HCT116 (cell line): ENCODE measurements around the gene GBGT1. TPM values are rescaled to one million over a fixed set of nuclear protein-coding genes. Genes with fewer than 3 reads are reported as not detected.

Source experiments
- ATAC-seq: fragments of 200-7000 bp; cut with Tn5 transposase; 2 replicates; pipeline ENCODE4 v1.9.1; 2020; ENCODE audit warnings: mild to moderate bottlenecking, moderate library complexity
- BruUV-seq: library from RNA; stranded (reverse); fragments of 400-500 nt; replicated peaks from 2 replicates; lab custom pipeline; 2021; lab: Mats Ljungman, UMichigan
- CTCF ChIA-PET: fragments of 300-600 bp; sonication (Branson Sonifier 250); formaldehyde crosslinking; loops from one replicate; lab custom pipeline; 2021; ENCODE audit warnings: antibody characterized with exemption; lab: Charles Lee
- POLR2A ChIA-PET: fragments of 300-600, 350-600 bp; sonication (Branson Sonifier 250); formaldehyde crosslinking; loops from one replicate; lab custom pipeline; 2021; ENCODE audit warnings: antibody characterized with exemption; lab: Charles Lee
- RAD21 ChIA-PET, 2 experiments: fragments of 300-600 bp; sonication (Branson Sonifier 250); formaldehyde crosslinking; loops; one replicate each; lab custom pipeline; 2023; ENCODE audit warnings: low total read pairs in 2 of 2; ENCODE audit not compliant: uncharacterized antibody in 2 of 2, unreplicated experiment in 2 of 2, low non-redundant PET in 1 of 2; lab: Charles Lee
- DNase-seq: peaks from one replicate; pipeline ENCODE4 v3.0.0-alpha.2; 2010; ENCODE audit warnings: low read depth, low spot score
- H2AFZ ChIP-seq: fragments of 200-600 bp; shearing (Covaris generic), sonication (generic); 2 replicates; pipeline ENCODE4 v1.6.1; 2017; ENCODE audit warnings: low read depth, mixed run types, mixed read lengths, antibody characterized with exemption, low read length; ENCODE audit not compliant: poor library complexity, severe bottlenecking
- H3K27ac ChIP-seq: 2 replicates; pipeline ENCODE4 v1.5.1; 2012; ENCODE audit warnings: low read depth, low read length
- H3K27me3 ChIP-seq: fragments of 200-600 bp; sonication (generic); 2 replicates; pipeline ENCODE4 v1.6.1; 2016; ENCODE audit warnings: mixed run types, low read length, mixed read lengths; ENCODE audit not compliant: insufficient read depth
- H3K36me3 ChIP-seq, 2 experiments: fragments of 200-500 bp in 1 of 2; fragments of 200-600 bp in 1 of 2; sonication (Bioruptor generic) in 1 of 2; sonication (generic) in 1 of 2; 2 replicates each; pipeline versions ENCODE4 v1.5.1 to v1.6.1; 2014 to 2016; ENCODE audit warnings: low read length in 2 of 2, inconsistent platforms in 1 of 2, mixed read lengths in 1 of 2, mixed run types in 1 of 2; ENCODE audit not compliant: insufficient read depth in 2 of 2, control insufficient read depth in 1 of 2
- H3K4me1 ChIP-seq, 2 experiments: fragments of 200-600 bp in 1 of 2; sonication (generic) in 1 of 2; 2 replicates each; pipeline versions ENCODE4 v1.5.1 to v1.6.1; 2012 to 2017; ENCODE audit warnings: low read length in 2 of 2, inconsistent platforms in 1 of 2, mild to moderate bottlenecking in 1 of 2, mixed read lengths in 1 of 2, mixed run types in 1 of 2, moderate library complexity in 1 of 2; ENCODE audit not compliant: insufficient read depth in 2 of 2, control insufficient read depth in 1 of 2
- H3K4me2 ChIP-seq: fragments of 200-600 bp; sonication (generic); 2 replicates; pipeline ENCODE4 v1.6.1; 2017; ENCODE audit warnings: mixed run types, low read length, mixed read lengths
- H3K4me3 ChIP-seq, 2 experiments: fragments of 200-600 bp in 1 of 2; sonication (generic) in 1 of 2; replicated peaks in 1 of 2; 2 replicates each; pipeline ENCODE4 v1.5.1; 2011 to 2016; ENCODE audit warnings: low read length in 2 of 2, control low read depth in 1 of 2, low read depth in 1 of 2, mild to moderate bottlenecking in 1 of 2, mixed read lengths in 1 of 2, mixed run types in 1 of 2
- H3K79me2 ChIP-seq: fragments of 200-600 bp; sonication (generic); 2 replicates; pipeline ENCODE4 v1.6.1; 2017; ENCODE audit warnings: mild to moderate bottlenecking, mixed run types, low read length, moderate library complexity, mixed read lengths; ENCODE audit not compliant: insufficient read depth
- H3K9ac ChIP-seq: fragments of 200-600 bp; sonication (generic); 2 replicates; pipeline ENCODE4 v1.6.1; 2016; ENCODE audit warnings: low read length, mixed read lengths
- H3K9me2 ChIP-seq: fragments of 200-600 bp; sonication (generic), shearing (Covaris generic); 2 replicates; pipeline ENCODE4 v1.6.1; 2017; ENCODE audit warnings: mixed run types, mild to moderate bottlenecking, moderate library complexity; ENCODE audit not compliant: insufficient read depth
- H3K9me3 ChIP-seq, 2 experiments: fragments of 200-500 bp in 1 of 2; fragments of 200-600 bp in 1 of 2; sonication (Bioruptor generic) in 1 of 2; sonication (generic) in 1 of 2; 2 replicates each; pipeline ENCODE4 v1.6.1; 2014 to 2017; ENCODE audit warnings: low read length in 2 of 2, mixed read lengths in 2 of 2, inconsistent platforms in 1 of 2, low read depth in 1 of 2, mild to moderate bottlenecking in 1 of 2, mixed run types in 1 of 2, moderate library complexity in 1 of 2; ENCODE audit not compliant: control insufficient read depth in 1 of 2, insufficient read depth in 1 of 2
- H4K20me1 ChIP-seq: fragments of 200-600 bp; sonication (generic), shearing (Covaris generic); 2 replicates; pipeline ENCODE4 v1.6.1; 2017; ENCODE audit warnings: mixed run types, mild to moderate bottlenecking, moderate library complexity; ENCODE audit not compliant: insufficient read depth
- CEBPB ChIP-seq: IDR thresholded peaks from 2 replicates; pipeline ENCODE4 v1.6.1; 2012; ENCODE audit warnings: low read depth
- CTCF ChIP-seq, 3 experiments: fragments of 200-600 bp in 1 of 3; sonication (generic) in 1 of 3; IDR thresholded peaks in 2 of 3; conservative IDR thresholded peaks in 1 of 3; 2 replicates each; pipeline ENCODE4 v1.5.1; 2012 to 2017; ENCODE audit warnings: low read depth in 2 of 3, low read length in 2 of 3, antibody characterized with exemption in 1 of 3, borderline replicate concordance in 1 of 3, control low read depth in 1 of 3, mild to moderate bottlenecking in 1 of 3, mixed read lengths in 1 of 3, mixed run types in 1 of 3, moderate library complexity in 1 of 3; ENCODE audit not compliant: insufficient read depth in 1 of 3
- EZH2 ChIP-seq: fragments of 200-600 bp; sonication (generic); IDR thresholded peaks from 2 replicates; pipeline ENCODE4 v1.6.1; 2017; ENCODE audit warnings: antibody characterized with exemption, mixed run types
- EZH2phosphoT487 ChIP-seq: fragments of 200-600 bp; IDR thresholded peaks from 2 replicates; pipeline ENCODE4 v1.6.1; 2018; ENCODE audit warnings: antibody characterized with exemption, borderline replicate concordance
- FOSL1 ChIP-seq: IDR thresholded peaks from 2 replicates; pipeline ENCODE4 v1.6.1; 2012; ENCODE audit warnings: low read depth
- JUND ChIP-seq: IDR thresholded peaks from 2 replicates; pipeline ENCODE4 v1.6.1; 2012
- MAX ChIP-seq: IDR thresholded peaks from 2 replicates; pipeline ENCODE4 v1.6.1; 2012
- POLR2AphosphoS5 ChIP-seq: IDR thresholded peaks from 2 replicates; pipeline ENCODE4 v1.6.1; 2011; ENCODE audit warnings: mild to moderate bottlenecking, low read depth, low read length, moderate library complexity
- RAD21 ChIP-seq: IDR thresholded peaks from 2 replicates; pipeline ENCODE4 v1.6.1; 2012; ENCODE audit warnings: low read depth, mild to moderate bottlenecking
- REST ChIP-seq: IDR thresholded peaks from 2 replicates; pipeline ENCODE4 v1.6.1; 2012; ENCODE audit warnings: low read depth
- SIN3A ChIP-seq: IDR thresholded peaks from 2 replicates; pipeline ENCODE4 v1.6.1; 2012; ENCODE audit warnings: low read depth
- SP1 ChIP-seq: IDR thresholded peaks from 2 replicates; pipeline ENCODE4 v1.6.1; 2012; ENCODE audit warnings: low read depth
- SRF ChIP-seq: IDR thresholded peaks from 2 replicates; pipeline ENCODE4 v1.6.1; 2012; ENCODE audit warnings: low read depth
- ZBTB33 ChIP-seq: IDR thresholded peaks from 2 replicates; pipeline ENCODE4 v1.6.1; 2011; ENCODE audit warnings: mild to moderate bottlenecking, low read length, moderate library complexity; ENCODE audit not compliant: insufficient replicate concordance; ENCODE audit errors: extremely low read depth
- ZFX ChIP-seq: fragments of 450-650 bp; IDR thresholded peaks from 2 replicates; pipeline ENCODE4 v1.6.1; 2017
- ZNF274 ChIP-seq: fragments of 200-500 bp; sonication (Bioruptor generic); IDR thresholded peaks from 2 replicates; pipeline ENCODE4 v1.6.1; 2014; ENCODE audit warnings: mild to moderate bottlenecking, low read depth, low read length, inconsistent platforms
- intact Hi-C: fragments of 100-400 bp; cut with micrococcal nuclease; formaldehyde crosslinking; loops from 2 replicates; pipeline ENCODE4 v1.10.0; 2022
- total RNA-seq: library from RNA; stranded (reverse); gene quantifications from one replicate; pipeline ENCODE4 v1.2.1, GENCODE V29; 2021; ENCODE audit not compliant: unreplicated experiment

Gene GBGT1
- total RNA-seq, 1 experiment from 2014 or later = 0.34 TPM

- TF ChIP-seq MAX = no peak
- no peak for TF ChIP-seq POLR2AphosphoS5
These were observed 24.2 kb downstream of the GBGT1 start (continued) for GRCh38 chr9:133139246-133140173.

- Histone ChIP-seq H3K4me2 (no peak overlapping the region), H3K4me1 (peaks cover 42 to 59% of the 10 kb centered on the region in 2 experiments), H3K27ac (no peak overlapping the region; the same call in 1 of the 2 replicates), H3K27me3 (no peaks in the 10 kb centered on the region), H3K36me3 (no peaks in the 10 kb centered on the region), H4K20me1 (peaks cover 13% of the 10 kb centered on the region; the same call in 1 of the 2 replicates), H3K9ac (no peak overlapping the region), H3K9me2 (no peaks in the 10 kb centered on the region), H3K9me3 (no peaks in the 10 kb centered on the region), H3K4me3 (no peak overlapping the region), H2AFZ (no peak overlapping the region), H3K79me2 (peaks cover 57% of the 10 kb centered on the region)
- RAD21 ChIA-PET = no interaction called here
- POLR2A ChIA-PET = no interaction called here
- no peak for ATAC-seq
- no peak for DNase-seq
- CTCF ChIA-PET = interaction anchor here (4.7 kb wide), 1 partner anchor 10 kb away, joined by 40 read pairs; no protein-coding TSS in a partner anchor
- no TSS peak for BruUV-seq
- intact Hi-C loops = no loop called here
- no peak for TF ChIP-seq EZH2
- no peak for TF ChIP-seq CEBPB
- TF ChIP-seq ZFX = no peak
- no peak for TF ChIP-seq RAD21
- no peak for TF ChIP-seq SP1
- no peak for TF ChIP-seq JUND
- no peak for TF ChIP-seq REST
- TF ChIP-seq SIN3A = no peak
- TF ChIP-seq SRF = no peak
- TF ChIP-seq ZNF274 = no peak
- TF ChIP-seq CTCF (IDR thresholded peaks at IDR 0.05 in 2 of 3, conservative IDR thresholded peaks at IDR 0.05 in 1 of 3; ENCODE audit: borderline replicate concordance in 1 of 3, insufficient read depth in 1 of 3, low read depth in 2 of 3, low read length in 2 of 3) = no peak
- TF ChIP-seq EZH2phosphoT487 = no peak
- TF ChIP-seq FOSL1 = no peak
- no peak for TF ChIP-seq ZBTB33
These were observed 26.1 kb downstream of the GBGT1 start for GRCh38 chr9:133137451-133138231.
